HG03565 (cell line): ENCODE data around the gene ST3GAL3.
"Not testable (repeated sequence)": the region's sequence is repeated elsewhere in the genome, so short reads cannot be mapped to it uniquely, and the experiment has no call there.

Experiments used
- ATAC-seq: cut with Tn5 transposase; IDR thresholded peaks from one replicate; pipeline ENCODE4 v1.9.1; 2021; ENCODE audit warnings: mild to moderate bottlenecking, moderate library complexity; ENCODE audit not compliant: unreplicated experiment

The ST3GAL3 gene

GRCh38 chr1:43699281-43699680, 8.1 kb upstream of the ST3GAL3 start:
- ATAC-seq: no peak

DNA sequence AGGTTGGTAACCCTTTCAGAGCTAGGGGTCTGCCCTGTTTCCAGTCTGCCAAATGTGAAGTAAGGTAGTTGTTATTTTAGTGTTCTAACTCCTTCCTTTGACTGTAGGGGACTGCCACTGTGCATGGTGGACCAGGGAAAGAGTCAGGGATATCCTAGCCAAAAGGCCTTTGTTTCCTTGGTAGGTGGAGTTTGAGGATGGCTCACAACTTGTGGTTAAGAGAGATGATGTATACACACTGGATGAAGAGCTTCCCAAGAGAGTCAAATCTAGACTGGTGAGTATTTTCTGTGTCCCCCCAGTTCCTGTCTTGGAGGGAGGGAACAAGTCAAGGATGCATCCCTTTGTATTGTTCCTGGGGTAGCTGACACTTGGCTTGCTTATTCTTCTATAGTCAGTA, 3.5 kb upstream of the ST3GAL3 start:
- no peak for ATAC-seq

GRCh38 chr1:43704838-43705237, 2.5 kb upstream of the ST3GAL3 start:
- no peak for ATAC-seq

GRCh38 chr1:43705334-43705733, 2.0 kb upstream of the ST3GAL3 start:
- no peak for ATAC-seq

GRCh38 chr1:43705982-43706597, 1.2 kb upstream of the ST3GAL3 start:
- ATAC-seq: no peak

DNA sequence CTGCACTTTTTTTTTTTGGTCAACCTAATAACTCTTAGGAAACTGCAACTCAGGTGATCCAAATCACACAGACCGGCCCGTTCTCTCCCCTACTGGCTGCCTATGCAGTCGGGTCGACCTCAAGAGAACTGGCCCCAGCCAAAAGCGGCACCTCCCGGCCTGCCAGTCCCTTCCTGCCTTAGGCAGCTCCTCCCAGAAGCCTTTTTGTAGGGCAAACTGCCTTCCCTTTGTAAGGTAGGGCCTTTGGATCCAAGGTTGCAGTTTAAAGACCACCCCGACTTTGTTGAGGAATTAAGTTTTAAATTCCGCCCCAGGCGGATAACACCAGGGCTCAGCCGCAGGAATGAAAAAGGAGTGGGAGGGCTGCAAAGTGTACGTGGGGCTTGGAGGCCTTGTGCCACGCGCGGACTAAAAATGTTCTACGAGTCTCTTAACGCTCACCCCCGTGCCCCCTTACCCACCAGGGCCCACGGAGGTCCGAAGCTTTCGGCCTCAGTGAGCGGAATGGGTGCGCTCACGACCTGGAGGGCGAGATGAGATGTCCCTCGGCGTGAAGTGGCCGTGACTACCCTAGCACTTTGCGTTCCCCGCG, 642 bp upstream of the ST3GAL3 start:
- ATAC-seq: no peak

- no peak for ATAC-seq
Measured at GRCh38 chr1:43708002-43708410, 670 bp downstream of the ST3GAL3 start.

DNA sequence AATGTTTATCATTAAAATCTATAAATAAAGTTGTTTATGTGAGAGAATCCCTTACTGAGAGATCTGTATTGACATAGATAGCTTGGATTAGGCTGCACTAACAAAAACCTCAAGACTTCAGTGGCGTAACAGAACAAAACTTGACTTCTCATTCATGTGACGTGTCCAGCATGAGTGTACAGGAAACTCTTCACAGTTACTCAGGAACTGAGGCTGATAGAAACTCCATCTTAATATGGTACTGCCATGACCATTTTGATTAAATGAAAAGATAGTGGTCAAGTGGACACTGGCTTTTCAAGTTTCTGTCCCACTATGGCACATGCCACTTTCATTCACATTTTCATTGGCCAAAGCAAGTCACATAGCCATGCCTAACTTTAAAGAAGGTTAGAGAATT, 3.7 kb downstream of the ST3GAL3 start:
- no peak for ATAC-seq

GRCh38 chr1:43711524-43712386, 4.4 kb downstream of the ST3GAL3 start:
- no peak for ATAC-seq

DNA sequence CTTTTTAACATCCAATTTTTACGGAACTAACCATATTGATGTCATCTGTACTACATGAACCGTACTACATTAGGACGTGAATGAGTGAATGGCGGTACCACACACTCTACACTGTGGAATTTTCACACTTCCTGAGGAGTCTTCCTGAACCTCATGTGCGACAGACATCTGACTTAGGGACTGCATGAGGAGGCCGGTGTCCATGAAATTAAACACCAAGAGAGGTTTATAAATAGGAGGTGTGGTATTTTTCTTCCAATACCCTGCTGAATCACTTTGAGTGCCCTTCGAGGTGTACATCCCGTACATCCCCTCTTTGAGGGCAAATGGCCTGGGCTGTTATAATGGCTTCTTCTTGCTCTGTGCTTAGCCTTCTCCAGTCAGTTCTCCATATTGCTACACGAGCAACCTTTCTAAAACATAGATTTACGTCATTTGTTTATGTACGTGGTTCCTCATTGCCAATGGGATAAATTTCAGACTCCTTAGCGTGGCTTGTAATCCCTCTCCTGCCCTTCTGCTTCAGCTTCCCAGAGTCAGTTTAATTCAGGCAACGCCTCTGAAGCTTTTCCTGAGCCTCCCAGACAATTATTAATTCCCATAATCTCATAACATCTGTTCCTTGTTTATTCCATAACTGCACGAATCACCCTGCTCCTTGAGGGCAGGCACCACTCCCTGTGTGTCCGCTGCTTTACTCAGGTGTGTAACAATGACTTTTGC, 9.4 kb downstream of the ST3GAL3 start:
- no peak for ATAC-seq

DNA sequence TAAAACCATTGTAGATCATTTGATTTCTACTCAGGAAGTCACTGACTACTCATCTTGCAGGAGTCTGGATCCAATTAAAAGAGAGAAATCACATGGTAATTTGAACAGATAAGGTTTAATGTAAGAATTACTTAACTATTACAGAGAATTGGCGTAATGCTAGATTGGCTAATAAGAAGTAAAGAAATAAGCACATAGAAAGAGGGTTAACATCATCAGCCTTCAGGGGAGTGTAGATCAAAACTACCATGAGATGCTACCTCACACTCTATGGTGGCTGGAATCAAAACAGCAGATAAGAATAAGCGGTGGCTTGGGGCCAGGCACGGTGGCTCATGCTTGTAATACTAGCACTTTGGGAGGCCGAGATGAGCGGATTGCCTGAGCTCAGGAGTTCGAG, 11.7 kb downstream of the ST3GAL3 start:
- ATAC-seq: no peak

GRCh38 chr1:43719670-43720419, 12.5 kb downstream of the ST3GAL3 start:
- ATAC-seq: not testable (repeated sequence)

DNA sequence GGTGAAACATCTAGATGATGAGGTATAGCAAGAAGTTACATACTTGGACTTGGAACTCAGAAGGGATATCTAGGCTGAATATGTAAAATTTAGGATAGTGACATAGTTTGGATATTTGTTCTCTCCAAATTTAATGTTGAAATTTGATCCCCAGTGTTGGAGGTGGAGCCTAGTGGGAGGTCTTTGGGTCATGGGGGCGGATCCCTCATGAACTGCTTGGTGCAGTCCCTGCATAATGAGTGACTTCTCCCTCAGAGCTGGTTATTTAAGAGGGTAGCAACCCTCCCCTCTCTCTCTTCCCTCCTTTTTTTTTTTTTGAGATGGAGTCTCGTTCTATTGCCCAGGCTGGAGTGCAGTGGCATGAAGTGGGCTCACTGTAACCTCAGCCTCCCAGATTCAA, 15.5 kb downstream of the ST3GAL3 start:
- no peak for ATAC-seq

DNA sequence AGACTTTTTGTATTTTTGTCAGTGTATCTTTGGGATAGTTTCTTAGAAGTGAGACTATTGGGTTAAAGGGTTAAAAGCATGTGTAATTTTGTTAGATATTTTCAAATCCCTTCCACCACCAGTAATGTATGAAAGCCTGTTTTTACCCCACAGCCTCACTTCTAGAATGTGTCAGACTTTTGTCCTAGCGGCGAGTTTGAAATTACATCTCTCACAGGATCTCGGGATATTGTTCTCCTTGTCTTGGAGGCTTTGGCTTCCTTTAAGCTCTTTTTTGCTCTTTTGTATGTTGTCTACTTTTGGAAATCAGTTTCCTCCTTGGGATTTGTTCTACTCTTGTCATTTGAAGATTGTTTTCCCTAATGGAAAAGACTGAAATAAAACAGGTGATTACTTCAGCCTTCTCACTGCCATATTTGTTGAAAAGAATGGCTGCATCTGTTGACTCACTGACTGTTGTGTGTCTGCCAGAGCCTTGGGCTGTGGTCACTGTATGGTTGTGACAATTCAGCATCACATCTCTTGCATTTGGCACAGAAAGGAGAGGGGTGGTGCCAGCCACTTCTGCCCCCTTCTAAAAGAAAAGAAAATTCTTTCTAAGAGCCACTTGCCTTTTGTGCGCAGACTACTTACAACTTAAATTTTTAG, 22.6 kb downstream of the ST3GAL3 start:
- no peak for ATAC-seq

DNA sequence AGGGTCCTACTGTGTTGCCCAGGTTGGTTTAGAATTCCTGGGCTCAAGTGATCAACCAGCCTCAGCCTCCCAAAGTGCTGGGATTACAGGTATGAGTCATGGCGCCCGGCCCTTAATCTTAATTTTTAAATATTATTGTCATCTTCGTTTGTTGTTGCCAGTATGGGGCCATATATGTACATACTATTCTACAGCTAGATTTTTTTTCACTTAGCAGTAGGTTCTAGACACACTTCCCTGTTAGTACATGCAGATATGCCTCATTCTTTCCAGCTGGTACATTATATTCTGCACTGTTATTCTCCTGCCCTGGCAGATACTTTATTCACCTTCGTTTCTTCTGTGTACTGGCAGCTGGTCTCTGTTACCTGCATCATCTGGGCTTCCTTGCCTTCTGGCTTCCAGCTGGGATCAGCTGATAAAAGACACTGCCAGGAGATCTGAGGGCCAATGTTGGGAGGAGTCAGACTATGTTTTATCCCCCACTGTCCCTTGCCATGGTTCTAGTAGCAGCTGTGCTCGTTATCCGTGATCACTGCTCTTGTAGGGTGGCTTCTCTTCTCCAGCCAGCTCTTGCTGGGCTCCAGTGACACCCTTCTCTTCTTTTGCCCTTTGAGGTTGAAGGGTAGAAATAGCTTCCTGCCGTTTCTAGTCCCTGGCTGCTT, 24.7 kb downstream of the ST3GAL3 start:
- ATAC-seq: no peak

GRCh38 chr1:43736819-43737218, 29.5 kb downstream of the ST3GAL3 start:
- no peak for ATAC-seq

DNA sequence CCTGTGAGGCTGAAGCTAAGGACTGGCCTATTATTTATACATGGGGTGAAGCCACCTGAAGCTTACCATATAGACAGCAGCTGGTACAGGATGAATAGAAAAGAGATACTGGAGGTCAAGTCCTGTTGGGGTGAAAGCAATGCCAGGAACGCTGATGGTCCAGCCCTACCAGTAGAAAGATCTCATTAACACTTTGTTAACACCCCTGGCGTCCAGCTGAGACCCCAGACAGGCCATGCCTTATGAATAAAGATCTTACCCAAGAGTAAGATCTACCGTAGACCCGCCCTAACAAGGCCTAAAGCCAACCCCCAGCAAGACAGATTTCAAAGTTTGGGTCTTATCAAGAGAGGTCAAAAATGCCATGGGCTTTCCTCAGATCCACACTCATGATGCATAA, 34.7 kb downstream of the ST3GAL3 start:
- no peak for ATAC-seq

GRCh38 chr1:43743206-43743605, 35.9 kb downstream of the ST3GAL3 start:
- no peak for ATAC-seq

DNA sequence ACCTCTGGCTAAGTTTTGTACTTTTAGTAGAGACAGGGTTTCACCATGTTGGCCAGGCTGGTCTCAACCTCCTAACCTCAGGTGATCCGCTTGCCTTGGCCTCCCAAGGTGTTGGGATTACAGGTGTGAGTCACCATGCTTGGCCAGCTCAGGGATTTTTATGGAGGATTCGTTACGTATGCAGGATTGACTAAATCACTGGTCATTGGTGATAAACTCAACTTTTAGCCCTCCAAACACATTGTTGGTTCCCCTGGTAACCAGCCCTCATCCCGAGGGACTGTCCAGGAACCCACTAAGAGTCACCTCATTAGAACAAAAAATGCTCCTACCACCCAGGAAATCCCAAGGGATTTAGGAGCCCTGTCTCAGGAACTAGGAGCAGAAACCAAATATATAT, 40.4 kb downstream of the ST3GAL3 start:
- ATAC-seq: no peak

DNA sequence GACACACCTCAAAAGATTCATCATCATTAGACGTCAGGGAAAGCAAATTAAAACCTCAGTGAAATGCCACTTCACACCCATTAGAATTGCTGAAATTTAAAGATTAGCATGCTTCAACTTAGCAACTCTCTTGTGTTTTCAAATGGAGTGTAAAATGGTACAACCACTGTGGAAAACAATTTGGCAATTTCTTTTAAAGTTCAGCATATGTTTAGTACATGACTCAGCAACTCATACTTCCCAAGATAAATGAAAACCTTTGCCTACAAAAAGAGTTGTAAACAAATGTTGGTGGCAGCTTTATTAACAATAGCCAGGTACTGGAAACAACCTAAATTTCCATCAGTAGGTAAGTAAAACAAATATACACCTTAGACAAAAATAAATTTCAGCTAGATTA, 42.7 kb downstream of the ST3GAL3 start:
- ATAC-seq: no peak
